Activated T-cell treated with anti-CD3 and anti-CD28 coated beads, Interleukin-2, amount 50 U/mL, for 72 hours (primary cell): ENCODE results near the gene ZNF816. TPM values are rescaled to one million over a fixed set of nuclear protein-coding genes. Genes with fewer than 3 reads are reported as not detected.

Source experiments
- ATAC-seq, 2 donors: fragments of 150-1000 bp; cut with Tn5 transposase; replicated peaks in 1 of 2; 2 replicates each; pipeline ENCODE4 v1.10.0; 2021; ENCODE audit warnings: moderate library complexity in 2 of 2, mild to moderate bottlenecking in 1 of 2
- DNase-seq, 2 donors: peaks; one replicate each; pipeline ENCODE4 v3.0.0; 2021 to 2022; ENCODE audit warnings: mixed read lengths in 1 of 2
- H3K27ac Mint-ChIP-seq: one replicate; pipeline ENCODE4 v1.8.0; 2022; ENCODE audit warnings: mild to moderate bottlenecking, moderate library complexity, mixed read lengths
- H3K27me3 Mint-ChIP-seq: one replicate; pipeline ENCODE4 v1.8.0; 2022; ENCODE audit warnings: low read depth, mixed read lengths
- H3K36me3 Mint-ChIP-seq, 2 donors: one replicate each; pipeline ENCODE4 v1.8.0; 2022; ENCODE audit warnings: mixed read lengths in 2 of 2, mild to moderate bottlenecking in 1 of 2; ENCODE audit not compliant: insufficient read depth in 2 of 2
- H3K4me1 Mint-ChIP-seq: one replicate; pipeline ENCODE4 v1.8.0; 2022; ENCODE audit warnings: low read depth, mixed read lengths
- H3K4me3 Mint-ChIP-seq, 2 donors: one replicate each; pipeline ENCODE4 v1.8.0; 2022; ENCODE audit warnings: mild to moderate bottlenecking in 2 of 2, mixed read lengths in 2 of 2, moderate library complexity in 2 of 2
- H3K9me3 Mint-ChIP-seq, 2 donors: one replicate each; pipeline ENCODE4 v1.8.0; 2022; ENCODE audit warnings: mixed read lengths in 2 of 2
- total RNA-seq, 2 donors: library from RNA; stranded (reverse); gene quantifications; one replicate each; pipeline ENCODE4 v1.2.3, GENCODE V29; 2022

The ZNF816 gene
- 10 to 100 TPM; 12.0 to 16.2 TPM for total RNA-seq

- ATAC-seq (peak; percentile 100), DNase-seq (peak; percentile 99)
- H3K9me3 Mint-ChIP-seq = peaks cover 4 to 16% of the 10 kb centered on the region in 2 donors
- peaks cover 24 to 34% of the 10 kb centered on the region in 2 donors for H3K36me3 Mint-ChIP-seq
- H3K27ac Mint-ChIP-seq = peak within 1 kb of the TSS; percentile 38
- peak within 1 kb of the TSS; percentile 97 for H3K4me3 Mint-ChIP-seq
- no peaks in the 10 kb centered on the region for H3K27me3 Mint-ChIP-seq
- peaks cover 11% of the 10 kb centered on the region for H3K4me1 Mint-ChIP-seq
Measured at GRCh38 chr19:52962394-52963246, at the start of gene ZNF816. TSS of gene ZNF816 (minus strand) at chr19:52962881. CDS start at chr19:52956089, 6,792 bp downstream.

DNA sequence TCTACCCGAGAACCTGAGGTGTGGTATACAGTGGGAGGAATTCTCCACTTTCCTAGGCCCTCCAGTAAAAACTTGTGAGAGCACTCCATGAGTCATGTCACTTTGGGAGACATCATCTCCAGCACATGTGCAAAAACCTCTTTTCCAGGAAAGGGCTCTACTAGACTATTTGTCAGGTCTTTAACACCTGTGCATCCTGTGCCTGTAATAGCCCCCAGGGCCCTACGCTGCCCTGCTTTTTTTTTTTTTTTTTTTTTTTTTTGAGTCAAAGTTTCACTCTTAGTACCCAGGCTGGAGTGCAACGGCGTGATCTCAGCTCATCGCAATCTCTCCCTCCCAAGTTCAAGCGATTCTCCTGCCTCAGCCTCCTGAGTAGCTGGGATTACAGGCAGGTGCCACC, 49.3 kb upstream of the ZNF816 start:
- Mint-ChIP-seq H3K4me1 (no peaks in the 10 kb centered on the region), H3K36me3 (peaks cover 1 to 3% of the 10 kb centered on the region in 2 donors), H3K27me3 (no peaks in the 10 kb centered on the region), H3K4me3 (no peak overlapping the region), H3K9me3 (peaks cover 2 to 14% of the 10 kb centered on the region in 2 donors), H3K27ac (no peak overlapping the region)
- DNase-seq (no peak), ATAC-seq (no peak)

DNA sequence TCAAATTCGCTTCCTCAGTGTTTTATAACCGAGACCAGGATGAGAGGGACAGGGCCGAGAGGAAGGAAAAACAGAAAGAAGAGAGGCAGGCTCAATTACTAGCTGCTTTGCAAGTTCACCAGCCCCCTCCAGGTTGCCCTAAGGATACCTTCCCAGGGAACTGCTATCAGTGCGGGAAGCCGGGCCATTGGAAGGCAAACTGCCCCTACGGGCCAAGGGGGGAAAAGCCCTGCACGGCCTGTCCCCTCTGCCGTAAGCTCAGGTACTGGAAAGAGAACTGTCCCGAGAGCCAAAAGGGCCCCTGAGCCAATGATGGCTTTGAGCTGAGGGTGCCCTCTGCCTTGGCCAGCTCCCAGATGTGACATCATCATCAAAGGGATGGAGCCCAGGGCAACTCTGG, 47.8 kb upstream of the ZNF816 start:
- H3K4me1 Mint-ChIP-seq = no peaks in the 10 kb centered on the region
- H3K27me3 Mint-ChIP-seq = no peaks in the 10 kb centered on the region

DNA sequence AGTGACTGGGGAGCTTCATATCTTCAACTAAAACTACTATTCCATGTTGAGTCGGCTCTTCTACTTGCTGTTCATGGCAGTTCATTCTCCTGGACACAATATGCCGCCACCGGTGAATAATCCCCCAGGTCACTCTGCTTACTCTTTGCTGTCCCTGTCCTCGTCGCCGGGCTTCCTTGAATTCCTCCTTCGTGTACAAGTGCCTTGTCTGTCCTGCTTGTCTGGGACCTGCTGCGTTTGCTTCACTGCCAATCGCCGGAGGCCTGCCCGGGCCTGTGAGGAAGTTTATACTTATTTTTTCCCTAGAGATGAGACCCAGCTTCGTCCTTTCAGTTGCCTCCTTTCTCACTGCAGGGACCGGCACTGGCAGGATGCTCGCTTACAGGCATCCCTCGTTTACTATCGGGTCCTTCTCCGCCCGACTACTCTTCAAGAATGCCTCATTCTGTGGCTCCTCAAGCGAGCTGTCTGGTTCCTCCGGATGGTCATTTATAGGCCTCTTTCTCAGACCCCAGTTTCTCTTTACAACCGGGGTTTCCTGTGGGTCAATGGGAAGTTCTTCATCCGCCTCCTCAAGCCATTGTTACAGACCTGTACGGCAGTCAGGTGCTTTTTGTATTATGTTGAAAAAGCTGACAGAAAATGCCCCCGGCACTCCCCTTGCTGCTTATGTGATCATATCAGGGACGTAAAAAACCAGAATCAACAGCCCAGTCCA, 45.5 kb upstream of the ZNF816 start:
- DNase-seq (no peak), ATAC-seq (no peak)
- H3K4me1 Mint-ChIP-seq = no peaks in the 10 kb centered on the region
- peaks cover 3 to 12% of the 10 kb centered on the region in 2 donors for H3K9me3 Mint-ChIP-seq
- no peak overlapping the region for H3K27ac Mint-ChIP-seq
- no peaks in the 10 kb centered on the region for H3K27me3 Mint-ChIP-seq
- no peak overlapping the region for H3K4me3 Mint-ChIP-seq
- H3K36me3 Mint-ChIP-seq = peaks cover 0 to 3% of the 10 kb centered on the region in 2 donors

More for the DNA sequence above, 47.8 kb upstream of the ZNF816 start:
- H3K4me3 Mint-ChIP-seq = no peak overlapping the region
- peaks cover 1 to 2% of the 10 kb centered on the region in 2 donors for H3K36me3 Mint-ChIP-seq
- peaks cover 2 to 16% of the 10 kb centered on the region in 2 donors for H3K9me3 Mint-ChIP-seq
- ATAC-seq (no peak), DNase-seq (no peak)
- H3K27ac Mint-ChIP-seq = no peak overlapping the region

- Mint-ChIP-seq H3K36me3 (peaks cover 0 to 3% of the 10 kb centered on the region in 2 donors), H3K4me3 (no peak overlapping the region), H3K4me1 (no peaks in the 10 kb centered on the region), H3K27ac (no peak overlapping the region), H3K9me3 (peaks cover 3 to 12% of the 10 kb centered on the region in 2 donors), H3K27me3 (no peaks in the 10 kb centered on the region)
- DNase-seq (no peak), ATAC-seq (no peak)
Measured at GRCh38 chr19:53007606-53008005, 44.9 kb upstream of the ZNF816 start.

DNA sequence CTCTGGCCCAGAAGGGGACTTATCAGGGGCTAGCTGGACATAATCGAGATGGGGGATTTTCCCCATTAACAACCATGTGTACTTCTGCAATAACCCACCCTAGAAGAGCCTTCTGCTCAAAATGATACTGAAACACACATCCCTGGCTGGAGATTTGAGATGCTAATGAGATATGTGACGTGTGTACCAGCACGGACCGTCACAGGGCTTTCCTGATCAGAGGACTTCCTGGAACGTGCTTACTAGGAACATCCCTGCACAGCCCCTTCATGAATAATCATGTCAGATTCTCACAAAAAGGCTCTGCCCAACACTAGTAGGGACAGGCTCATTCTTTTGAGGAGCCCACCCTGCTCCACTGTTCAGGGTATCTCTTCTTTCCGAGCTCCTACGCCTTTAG, 44.5 kb upstream of the ZNF816 start:
- Mint-ChIP-seq H3K9me3 (peaks cover 3 to 12% of the 10 kb centered on the region in 2 donors), H3K4me1 (no peaks in the 10 kb centered on the region), H3K36me3 (peaks cover 0 to 3% of the 10 kb centered on the region in 2 donors), H3K27ac (no peak overlapping the region), H3K27me3 (no peaks in the 10 kb centered on the region), H3K4me3 (no peak overlapping the region)
- ATAC-seq (peak in 1 of 2 donors; percentile 28), DNase-seq (no peak)

DNA sequence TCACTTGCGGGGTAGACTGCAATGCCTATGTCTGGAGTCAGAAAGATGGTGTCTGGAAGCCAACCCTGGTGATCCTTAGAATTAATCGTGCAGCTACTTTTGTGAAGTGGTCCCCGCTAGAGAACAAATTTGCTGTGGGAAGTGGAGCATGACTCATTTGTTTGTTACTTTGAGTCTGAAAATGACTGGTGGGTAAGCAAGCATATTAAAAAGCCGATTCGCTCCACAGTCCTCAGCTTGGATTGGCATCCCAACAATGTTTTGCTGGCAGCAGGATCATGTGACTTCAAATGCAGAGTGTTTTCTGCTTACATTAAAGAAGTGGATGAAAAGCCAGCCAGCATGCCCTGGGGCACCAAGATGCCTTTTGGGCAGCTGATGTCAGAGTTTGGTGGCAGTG, 41.6 kb upstream of the ZNF816 start:
- no peak for DNase-seq
- peaks cover 0 to 3% of the 10 kb centered on the region in 2 donors for H3K36me3 Mint-ChIP-seq
- no peak overlapping the region for H3K4me3 Mint-ChIP-seq
- no peak overlapping the region for H3K27ac Mint-ChIP-seq
- no peak for ATAC-seq
- peaks cover 3 to 8% of the 10 kb centered on the region in 2 donors for H3K9me3 Mint-ChIP-seq
- H3K27me3 Mint-ChIP-seq = peaks cover 1% of the 10 kb centered on the region
- H3K4me1 Mint-ChIP-seq = no peaks in the 10 kb centered on the region

- ATAC-seq (no peak), DNase-seq (no peak)
- Mint-ChIP-seq H3K9me3 (peaks cover 4 to 5% of the 10 kb centered on the region in 2 donors), H3K4me3 (no peak overlapping the region), H3K27me3 (peaks cover 13% of the 10 kb centered on the region), H3K36me3 (peaks cover 0 to 4% of the 10 kb centered on the region in 2 donors), H3K4me1 (no peaks in the 10 kb centered on the region), H3K27ac (no peak overlapping the region)
Measured at GRCh38 chr19:53002479-53002878, 39.8 kb upstream of the ZNF816 start.

DNA sequence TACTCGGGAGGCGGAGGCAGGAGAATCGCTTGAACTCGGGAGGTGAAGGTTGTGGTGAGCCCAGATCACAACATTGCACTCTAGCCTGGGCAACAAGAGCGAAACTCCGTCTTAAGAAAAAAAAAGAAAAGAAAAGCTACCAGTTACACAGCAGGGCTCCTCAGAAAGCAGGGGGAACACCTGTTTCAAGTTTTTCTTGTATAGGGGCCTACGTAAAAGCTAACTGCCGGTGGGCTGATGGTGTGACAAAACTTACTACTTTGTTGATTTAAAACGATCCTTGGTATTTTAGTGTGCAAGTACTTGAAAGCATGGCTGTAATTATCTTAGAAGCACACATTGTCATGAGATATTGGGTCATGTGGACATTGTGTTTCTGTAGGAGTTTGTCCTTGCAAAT, 35.3 kb upstream of the ZNF816 start:
- no peak for ATAC-seq
- no peak for DNase-seq
- Mint-ChIP-seq H3K36me3 (peaks cover 2 to 12% of the 10 kb centered on the region in 2 donors), H3K27ac (no peak overlapping the region), H3K27me3 (peaks cover 13% of the 10 kb centered on the region), H3K4me1 (peaks cover 4% of the 10 kb centered on the region), H3K4me3 (no peak overlapping the region), H3K9me3 (peaks cover 2% of the 10 kb centered on the region in 2 donors)

GRCh38 chr19:52995711-52996110, 33.0 kb upstream of the ZNF816 start:
- DNase-seq (no peak), ATAC-seq (no peak)
- peaks cover 13% of the 10 kb centered on the region for H3K27me3 Mint-ChIP-seq
- H3K4me1 Mint-ChIP-seq = peaks cover 17% of the 10 kb centered on the region
- H3K27ac Mint-ChIP-seq = no peak overlapping the region
- H3K4me3 Mint-ChIP-seq = no peak overlapping the region
- H3K9me3 Mint-ChIP-seq = peaks cover 3 to 8% of the 10 kb centered on the region in 2 donors
- H3K36me3 Mint-ChIP-seq = peaks cover 8 to 14% of the 10 kb centered on the region in 2 donors

DNA sequence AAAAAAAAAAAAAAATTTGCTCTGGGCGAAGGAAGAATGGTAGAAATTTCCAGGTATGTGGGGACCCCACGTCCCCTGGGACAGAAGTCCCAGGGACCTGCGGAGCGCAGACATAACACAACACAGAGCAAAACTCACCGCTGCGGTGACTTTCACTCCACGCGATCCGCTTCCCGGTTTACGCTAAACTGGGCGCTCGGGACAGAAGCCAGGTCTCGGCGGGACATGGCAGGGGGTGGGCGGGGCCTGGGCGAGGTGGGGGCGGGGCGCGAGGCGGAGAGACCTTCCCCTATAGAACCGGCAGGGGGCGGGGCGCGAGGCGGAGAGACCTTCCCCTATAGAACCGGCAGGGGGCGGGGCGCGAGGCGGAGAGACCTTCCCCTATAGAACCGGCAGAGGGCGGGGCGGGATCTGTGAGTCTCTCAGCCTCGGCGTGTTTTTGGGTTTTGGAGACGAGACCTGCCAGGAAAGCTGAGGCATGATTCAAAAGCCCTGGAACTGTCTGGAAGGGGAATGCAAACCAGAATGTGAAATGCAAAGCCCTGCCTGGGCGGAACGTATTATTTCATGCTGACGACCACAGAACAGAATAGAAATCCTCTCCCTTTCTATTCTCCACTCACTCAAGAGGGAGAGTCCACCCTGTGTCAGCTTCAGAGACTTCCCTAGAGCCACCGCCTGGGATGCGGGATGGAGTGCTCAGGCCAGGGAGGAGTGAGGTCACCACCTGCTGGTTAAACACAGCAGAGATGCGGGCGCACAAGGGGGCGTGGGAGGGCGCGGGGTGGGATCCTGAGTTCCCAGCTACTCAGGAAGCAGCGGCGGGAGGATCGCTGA, 30.9 kb upstream of the ZNF816 start:
- Mint-ChIP-seq H3K27ac (no peak overlapping the region), H3K9me3 (peaks cover 5 to 8% of the 10 kb centered on the region in 2 donors), H3K4me1 (peaks cover 17% of the 10 kb centered on the region), H3K27me3 (peaks cover 5% of the 10 kb centered on the region), H3K4me3 (peak overlapping the region; percentile 83 to 87), H3K36me3 (peaks cover 8 to 18% of the 10 kb centered on the region in 2 donors)
- peak; percentile 93 to 97 for ATAC-seq
- peak; percentile 88 for DNase-seq

- H3K4me1 Mint-ChIP-seq = peaks cover 17% of the 10 kb centered on the region
- ATAC-seq (peak in 1 of 2 donors; percentile 3), DNase-seq (peak; percentile 2)
- peaks cover 10 to 23% of the 10 kb centered on the region in 2 donors for H3K36me3 Mint-ChIP-seq
- peaks cover 8 to 10% of the 10 kb centered on the region in 2 donors for H3K9me3 Mint-ChIP-seq
- no peak overlapping the region for H3K27ac Mint-ChIP-seq
- H3K27me3 Mint-ChIP-seq = no peaks in the 10 kb centered on the region
- peak overlapping the region; percentile 75 to 87 for H3K4me3 Mint-ChIP-seq
Measured at GRCh38 chr19:52992109-52993004, 29.7 kb upstream of the ZNF816 start.
